AG04450 (cell line): ENCODE results near the gene PHF21B. TPM values are rescaled to one million over a fixed set of nuclear protein-coding genes. Genes with fewer than 3 reads are reported as not detected.
"Not testable (repeated sequence)": the region's sequence is repeated elsewhere in the genome, so short reads cannot be mapped to it uniquely, and the experiment has no call there.

Experiments used
- CTCF ChIA-PET: fragments of 300-600, 350-600 bp; formaldehyde crosslinking; extraction: SDS; loops from one replicate; lab custom pipeline; 2022; ENCODE audit warnings: antibody characterized with exemption, inconsistent platforms; lab: Charles Lee
- POLR2A ChIA-PET: fragments of 350-600 bp; formaldehyde crosslinking; extraction: SDS; loops from one replicate; lab custom pipeline; 2021; ENCODE audit warnings: antibody characterized with exemption, inconsistent platforms; lab: Yijun Ruan, JAX
- DNase-seq: peaks from one replicate; pipeline ENCODE4 v3.0.0-alpha.2; 2011; ENCODE audit warnings: low read depth, low spot score
- H3K27ac ChIP-seq: one replicate; pipeline ENCODE4 v1.5.1; 2012; ENCODE audit warnings: low read depth, low read length, control low read depth
- H3K27me3 ChIP-seq: one replicate; pipeline ENCODE4 v1.6.0; 2012; ENCODE audit warnings: low read length; ENCODE audit not compliant: control insufficient read depth, insufficient read depth
- H3K4me3 ChIP-seq: 2 replicates; pipeline ENCODE4 v1.5.1; 2011; ENCODE audit warnings: mild to moderate bottlenecking, low read depth, low read length, control low read depth
- H3K9me3 ChIP-seq: 2 replicates; pipeline ENCODE4 v1.5.1; 2012; ENCODE audit warnings: low read length; ENCODE audit not compliant: control insufficient read depth, insufficient read depth
- polyA plus RNA-seq: library from polyadenylated mRNA; depleted of rRNA; stranded (reverse); fragments of >200 nt; gene quantifications from 2 replicates; pipeline ENCODE4 v1.2.3, GENCODE V29; 2011
- TF ChIP-seq, protein P1 (sequence below): IDR thresholded peaks from 2 replicates; pipeline ENCODE4 v1.5.1; 2011; ENCODE audit warnings: low read depth, low read length, control low read depth, inconsistent platforms

The PHF21B gene
- polyA plus RNA-seq, 1 experiment: not detected

DNA sequence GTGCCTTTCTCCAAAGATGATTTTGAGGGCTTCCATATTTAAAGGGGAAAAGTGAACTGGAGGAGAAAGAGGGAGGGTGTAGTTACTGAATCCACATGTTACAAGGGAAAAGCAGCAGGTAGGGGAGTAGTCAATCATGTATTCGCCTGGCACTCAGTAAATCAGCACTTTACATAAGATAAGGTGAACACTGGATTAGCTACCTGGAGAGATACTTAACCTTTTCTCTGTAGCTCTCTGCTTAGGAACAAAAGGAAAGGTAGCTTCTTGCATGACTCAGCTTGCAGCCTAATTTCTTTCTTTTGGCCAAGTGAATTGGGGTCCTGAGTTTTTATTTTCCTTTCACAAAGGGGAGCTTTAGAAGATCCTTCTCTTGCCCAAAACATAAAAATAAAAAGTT, 43.3 kb upstream of the PHF21B start:
- Histone ChIP-seq H3K27me3 (peaks cover 39% of the 10 kb centered on the region), H3K4me3 (no peak overlapping the region), H3K9me3 (no peaks in the 10 kb centered on the region), H3K27ac (no peak overlapping the region)
- ChIA-PET POLR2A (no interaction called here), CTCF (no interaction called here)
- TF ChIP-seq, protein P1, sequence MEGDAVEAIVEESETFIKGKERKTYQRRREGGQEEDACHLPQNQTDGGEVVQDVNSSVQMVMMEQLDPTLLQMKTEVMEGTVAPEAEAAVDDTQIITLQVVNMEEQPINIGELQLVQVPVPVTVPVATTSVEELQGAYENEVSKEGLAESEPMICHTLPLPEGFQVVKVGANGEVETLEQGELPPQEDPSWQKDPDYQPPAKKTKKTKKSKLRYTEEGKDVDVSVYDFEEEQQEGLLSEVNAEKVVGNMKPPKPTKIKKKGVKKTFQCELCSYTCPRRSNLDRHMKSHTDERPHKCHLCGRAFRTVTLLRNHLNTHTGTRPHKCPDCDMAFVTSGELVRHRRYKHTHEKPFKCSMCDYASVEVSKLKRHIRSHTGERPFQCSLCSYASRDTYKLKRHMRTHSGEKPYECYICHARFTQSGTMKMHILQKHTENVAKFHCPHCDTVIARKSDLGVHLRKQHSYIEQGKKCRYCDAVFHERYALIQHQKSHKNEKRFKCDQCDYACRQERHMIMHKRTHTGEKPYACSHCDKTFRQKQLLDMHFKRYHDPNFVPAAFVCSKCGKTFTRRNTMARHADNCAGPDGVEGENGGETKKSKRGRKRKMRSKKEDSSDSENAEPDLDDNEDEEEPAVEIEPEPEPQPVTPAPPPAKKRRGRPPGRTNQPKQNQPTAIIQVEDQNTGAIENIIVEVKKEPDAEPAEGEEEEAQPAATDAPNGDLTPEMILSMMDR: no peak
- DNase-seq: no peak

DNA sequence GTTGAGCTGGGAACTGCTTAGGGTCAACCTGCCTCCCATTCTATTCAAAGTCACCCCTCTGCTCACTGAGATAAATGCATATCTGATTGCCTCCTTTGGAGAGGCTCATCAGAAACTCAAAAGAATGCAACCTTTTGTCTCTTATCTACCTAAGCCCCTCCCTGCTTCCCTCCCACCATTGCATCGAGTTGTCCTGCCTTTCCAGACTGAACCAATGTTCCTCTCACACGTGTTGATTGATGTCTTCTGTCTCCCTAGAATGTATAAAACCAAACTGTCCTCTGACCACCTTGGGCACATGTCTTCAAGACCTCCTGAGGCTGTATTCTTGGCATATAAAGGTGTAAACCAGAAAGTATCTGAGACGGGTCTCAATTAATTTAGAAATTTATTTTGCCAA, 42.9 kb upstream of the PHF21B start:
- H3K9me3 ChIP-seq, CTCF ChIA-PET, H3K27ac ChIP-seq, DNase-seq, H3K4me3 ChIP-seq, POLR2A ChIA-PET: not testable (repeated sequence)
- peaks cover 39% of the 10 kb centered on the region for H3K27me3 ChIP-seq

DNA sequence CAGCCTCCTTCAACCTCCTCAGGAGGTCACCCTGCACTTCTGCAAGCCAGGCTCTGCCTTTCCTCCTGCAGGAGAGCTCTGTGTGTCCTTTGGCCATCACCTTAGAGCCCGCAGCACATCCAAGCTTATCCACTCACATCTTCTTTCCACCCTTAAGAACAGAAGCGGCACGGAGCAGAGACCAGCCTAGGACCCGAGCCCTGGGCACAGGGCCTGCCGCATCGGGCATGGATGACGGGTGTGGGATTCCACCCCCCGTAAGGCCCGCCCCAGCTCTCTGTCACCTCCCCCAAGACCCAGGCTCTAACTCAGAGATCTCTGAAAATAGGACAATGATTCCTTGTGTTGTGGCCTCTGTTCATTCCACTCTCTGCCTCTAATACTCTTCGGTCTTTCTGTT, 42.1 kb upstream of the PHF21B start:
- DNase-seq: no peak
- no peak overlapping the region for H3K27ac ChIP-seq
- H3K27me3 ChIP-seq: peaks cover 42% of the 10 kb centered on the region
- TF ChIP-seq, protein P1: no peak
- no peaks in the 10 kb centered on the region for H3K9me3 ChIP-seq
- CTCF ChIA-PET: no interaction called here
- POLR2A ChIA-PET: no interaction called here
- H3K4me3 ChIP-seq: no peak overlapping the region

DNA sequence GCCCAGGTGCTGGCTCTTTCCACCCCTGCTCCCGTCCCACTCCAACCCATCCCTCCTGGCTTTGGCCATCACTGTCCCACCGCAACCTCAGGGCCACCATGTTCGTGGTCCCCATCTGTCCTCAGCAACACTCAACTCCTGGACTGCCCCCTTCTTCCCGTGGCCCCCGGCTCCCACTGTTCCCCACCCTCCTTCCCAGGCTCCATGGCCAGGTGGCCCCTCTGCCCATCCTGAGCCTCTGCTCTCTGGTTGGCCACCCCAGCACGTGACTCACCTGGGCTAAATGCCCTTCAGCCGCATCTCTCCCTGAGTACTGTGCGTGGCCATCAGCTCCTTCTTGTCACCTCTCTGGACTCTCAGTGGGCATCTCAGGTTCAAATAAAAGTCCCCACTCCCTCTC, 41.6 kb upstream of the PHF21B start:
- Histone ChIP-seq H3K27ac (no peak overlapping the region), H3K27me3 (peaks cover 44% of the 10 kb centered on the region), H3K9me3 (no peaks in the 10 kb centered on the region), H3K4me3 (no peak overlapping the region)
- no peak for DNase-seq
- POLR2A ChIA-PET: no interaction called here
- TF ChIP-seq, protein P1: no peak
- CTCF ChIA-PET: no interaction called here

DNA sequence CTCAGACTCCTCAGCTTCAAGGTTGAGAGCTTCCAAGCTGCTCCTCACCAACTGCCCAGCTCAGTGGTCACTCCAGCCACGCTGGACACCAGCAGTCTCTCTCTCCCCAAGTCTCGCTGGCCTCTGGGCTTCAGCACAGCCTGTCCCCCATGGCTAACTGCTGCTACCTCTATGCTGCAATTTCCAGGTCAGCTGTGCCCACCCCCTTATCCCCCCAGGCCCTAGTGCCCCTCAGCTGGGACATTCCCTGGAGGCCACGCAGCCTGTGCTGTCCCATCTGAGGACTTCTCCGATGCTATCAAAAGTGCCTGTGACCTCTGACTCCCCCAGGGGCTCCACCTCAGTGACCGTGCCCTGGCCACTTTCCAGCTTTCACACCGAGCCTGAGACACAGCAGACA, 37.5 kb upstream of the PHF21B start:
- CTCF ChIA-PET: no interaction called here
- H3K4me3 ChIP-seq: no peak overlapping the region
- no peak for DNase-seq
- TF ChIP-seq, protein P1: no peak
- POLR2A ChIA-PET: no interaction called here
- H3K27me3 ChIP-seq: peaks cover 31% of the 10 kb centered on the region
- H3K9me3 ChIP-seq: no peaks in the 10 kb centered on the region; the same call in 1 of the 2 replicates
- no peak overlapping the region for H3K27ac ChIP-seq

DNA sequence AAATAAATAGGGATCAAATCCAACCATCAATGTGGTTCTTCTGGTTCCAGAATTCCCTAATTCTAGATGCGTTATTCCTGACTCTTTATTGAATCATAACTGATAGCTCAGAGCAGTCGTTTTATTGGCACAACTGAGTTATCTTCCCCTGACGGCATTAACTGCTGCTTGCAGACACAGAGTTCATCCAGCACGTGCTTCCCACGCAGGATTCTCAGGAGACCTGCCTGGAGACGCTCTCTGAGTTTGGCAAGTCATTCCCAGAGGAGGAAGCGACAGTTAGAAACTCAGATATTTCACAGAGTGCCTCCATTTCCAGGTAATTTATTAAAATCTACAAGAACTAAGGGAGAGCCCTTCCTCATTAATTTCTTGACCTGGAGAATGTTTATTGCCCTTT, 35.4 kb upstream of the PHF21B start:
- no peak overlapping the region for H3K4me3 ChIP-seq
- POLR2A ChIA-PET: no interaction called here
- no peak overlapping the region for H3K27ac ChIP-seq
- DNase-seq: no peak
- no peaks in the 10 kb centered on the region; the same call in 1 of the 2 replicates for H3K9me3 ChIP-seq
- TF ChIP-seq, protein P1: no peak
- CTCF ChIA-PET: no interaction called here
- peaks cover 22% of the 10 kb centered on the region for H3K27me3 ChIP-seq
